ENCODE data around the gene ZNF652.
"Not testable (repeated sequence)": the region's sequence is repeated elsewhere in the genome, so short reads cannot be mapped to it uniquely, and the experiment has no call there.

The ZNF652 gene

DNA sequence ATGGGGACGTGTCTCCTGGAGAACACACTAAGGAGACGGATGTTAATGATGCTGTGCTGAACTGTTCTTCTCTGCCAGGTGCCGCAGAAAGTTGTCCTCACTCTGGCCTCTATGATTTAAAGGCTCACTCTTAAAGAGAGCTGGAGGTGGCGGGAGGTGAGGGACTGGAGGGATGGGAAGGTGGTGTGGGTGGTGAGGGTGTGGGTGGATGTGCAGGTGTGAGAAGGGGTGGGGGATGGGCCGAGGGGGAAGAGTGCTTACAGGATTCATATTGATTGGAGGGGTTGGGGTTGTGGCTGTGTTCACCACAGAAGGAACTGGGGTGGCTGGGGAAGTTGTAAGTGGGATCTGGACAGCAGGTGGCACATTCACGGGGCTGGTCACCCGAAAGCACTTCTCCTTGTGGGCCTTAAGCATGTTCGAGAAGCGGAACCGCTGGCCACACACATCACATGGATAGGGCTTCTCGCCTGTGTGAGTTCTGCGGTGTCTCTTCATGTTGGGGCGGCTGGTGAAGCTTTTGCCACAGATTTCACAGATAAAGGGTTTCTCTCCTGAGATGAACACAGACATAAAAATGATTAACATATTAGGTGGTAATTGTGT is 63.6 kb downstream of the ZNF652 start:
- TF ChIP-seq POLR2A (IDR thresholded peaks at IDR 0.05; ENCODE audit: low read depth, low read length), result no peak
- TF ChIP-seq TAF1 (IDR thresholded peaks at IDR 0.05; ENCODE audit: low read depth, low read length), result no peak
- TF ChIP-seq SPI1 (IDR thresholded peaks at IDR 0.05; ENCODE audit: low read depth, low read length), result no peak
- TF ChIP-seq PAX5 (IDR thresholded peaks at IDR 0.05; ENCODE audit: insufficient read depth, low read length, severe bottlenecking), result no peak
- no peak for TF ChIP-seq POLR2AphosphoS5 (IDR thresholded peaks at IDR 0.05; ENCODE audit: low read depth, low read length)
- TF ChIP-seq POU2F2 (IDR thresholded peaks at IDR 0.05; ENCODE audit: low read depth, low read length), result no peak
- no peak for DNase-seq (ENCODE audit: insufficient read length, low spot score)
- no peak for FAIRE-seq

DNA sequence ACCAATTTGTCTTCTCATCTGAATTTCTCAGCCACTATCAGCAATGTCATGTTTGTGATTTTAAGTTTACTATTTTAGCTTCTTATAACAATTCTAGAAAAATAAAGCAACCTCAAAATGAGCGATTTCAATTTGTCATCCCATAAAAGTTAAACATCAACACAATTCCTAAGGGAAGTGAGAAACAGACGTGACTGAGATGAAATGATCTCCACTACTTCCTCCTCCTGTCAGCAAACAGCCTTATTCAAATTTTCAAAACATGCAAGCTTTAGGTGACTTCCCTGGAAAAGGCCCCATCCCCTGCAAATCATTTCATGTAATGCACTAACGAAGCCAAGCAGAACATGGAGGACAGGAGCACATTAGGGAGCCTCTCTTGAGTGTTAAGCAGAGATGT is 64.9 kb downstream of the ZNF652 start:
- no peak for DNase-seq (ENCODE audit: insufficient read length, low spot score)
- FAIRE-seq, result no peak
- TF ChIP-seq PAX5 (IDR thresholded peaks at IDR 0.05; ENCODE audit: insufficient read depth, low read length, severe bottlenecking) (no peak), POLR2A (IDR thresholded peaks at IDR 0.05; ENCODE audit: low read depth, low read length) (no peak), SPI1 (IDR thresholded peaks at IDR 0.05; ENCODE audit: low read depth, low read length) (no peak), TAF1 (IDR thresholded peaks at IDR 0.05; ENCODE audit: low read depth, low read length) (no peak), POLR2AphosphoS5 (IDR thresholded peaks at IDR 0.05; ENCODE audit: low read depth, low read length) (no peak), POU2F2 (IDR thresholded peaks at IDR 0.05; ENCODE audit: low read depth, low read length) (no peak)

DNA sequence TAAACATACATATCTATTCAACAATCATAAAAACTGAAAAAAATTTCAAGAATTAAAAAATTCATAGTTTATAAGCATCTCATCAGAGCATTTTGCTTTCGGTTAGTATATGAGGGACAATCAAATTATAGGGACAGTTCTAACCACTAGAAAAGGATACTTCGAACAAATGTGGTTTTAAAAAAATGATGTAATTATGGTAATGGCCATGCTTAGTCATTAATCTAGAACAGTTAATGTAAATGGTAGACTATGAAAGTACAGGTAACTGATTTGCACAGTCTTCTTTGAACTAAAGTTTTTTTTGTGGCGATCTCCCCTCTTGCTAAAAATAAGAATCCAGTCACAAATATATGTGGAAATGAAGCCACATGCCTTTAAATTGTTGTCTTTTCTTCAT is 67.9 kb downstream of the ZNF652 start:
- DNase-seq (ENCODE audit: insufficient read length, low spot score), result no peak
- FAIRE-seq, result no peak
- TF ChIP-seq POLR2AphosphoS5 (IDR thresholded peaks at IDR 0.05; ENCODE audit: low read depth, low read length) (no peak), POU2F2 (IDR thresholded peaks at IDR 0.05; ENCODE audit: low read depth, low read length) (no peak), TAF1 (IDR thresholded peaks at IDR 0.05; ENCODE audit: low read depth, low read length) (no peak), POLR2A (IDR thresholded peaks at IDR 0.05; ENCODE audit: low read depth, low read length) (no peak), PAX5 (IDR thresholded peaks at IDR 0.05; ENCODE audit: insufficient read depth, low read length, severe bottlenecking) (no peak), SPI1 (IDR thresholded peaks at IDR 0.05; ENCODE audit: low read depth, low read length) (no peak)

DNA sequence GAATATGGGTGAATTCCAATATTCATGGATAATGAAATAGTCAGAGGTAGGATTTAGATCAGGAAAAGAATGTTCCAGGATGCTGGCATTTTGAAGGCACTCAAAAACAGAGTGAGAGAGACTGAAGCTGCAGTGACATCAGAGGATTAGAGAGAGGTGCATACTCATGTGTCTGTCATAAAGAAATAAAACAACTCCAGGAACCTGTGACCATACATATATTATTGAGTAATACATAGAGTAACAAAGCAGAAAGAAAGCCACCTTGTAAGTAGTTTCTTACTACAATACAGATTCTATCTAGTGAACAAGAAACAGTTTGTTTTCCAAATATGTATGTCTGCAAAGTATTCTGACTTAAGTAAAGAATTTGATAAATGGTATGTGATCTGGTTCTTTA is 69.1 kb downstream of the ZNF652 start:
- TF ChIP-seq TAF1 (IDR thresholded peaks at IDR 0.05; ENCODE audit: low read depth, low read length) (no peak), POU2F2 (IDR thresholded peaks at IDR 0.05; ENCODE audit: low read depth, low read length) (no peak), POLR2AphosphoS5 (IDR thresholded peaks at IDR 0.05; ENCODE audit: low read depth, low read length) (no peak), SPI1 (IDR thresholded peaks at IDR 0.05; ENCODE audit: low read depth, low read length) (no peak), PAX5 (IDR thresholded peaks at IDR 0.05; ENCODE audit: insufficient read depth, low read length, severe bottlenecking) (no peak), POLR2A (IDR thresholded peaks at IDR 0.05; ENCODE audit: low read depth, low read length) (no peak)
- no peak for FAIRE-seq
- no peak for DNase-seq (ENCODE audit: insufficient read length, low spot score)

DNA sequence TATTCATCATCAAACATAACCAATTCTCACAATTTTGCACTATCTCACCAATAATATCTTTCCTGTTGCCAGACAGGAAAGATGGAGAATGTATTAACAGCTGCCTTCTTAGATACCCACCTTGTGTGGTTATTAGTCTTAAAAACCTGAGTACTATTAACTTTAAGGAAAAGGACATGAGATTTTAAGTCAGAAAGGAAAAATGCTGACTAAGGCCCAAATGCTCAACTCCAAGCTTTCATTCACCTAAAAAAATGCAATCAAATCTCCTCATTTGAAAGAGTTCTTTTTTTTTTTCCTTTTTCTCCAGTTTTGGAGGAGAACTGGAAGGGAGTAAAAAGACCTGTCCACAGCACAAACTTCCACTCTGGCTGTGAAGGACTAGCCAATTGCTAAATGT is 70.1 kb downstream of the ZNF652 start:
- DNase-seq (ENCODE audit: insufficient read length, low spot score), result no peak
- no peak for FAIRE-seq
- TF ChIP-seq PAX5 (IDR thresholded peaks at IDR 0.05; ENCODE audit: insufficient read depth, low read length, severe bottlenecking) (no peak), POLR2AphosphoS5 (IDR thresholded peaks at IDR 0.05; ENCODE audit: low read depth, low read length) (no peak), POLR2A (IDR thresholded peaks at IDR 0.05; ENCODE audit: low read depth, low read length) (no peak), TAF1 (IDR thresholded peaks at IDR 0.05; ENCODE audit: low read depth, low read length) (no peak), POU2F2 (IDR thresholded peaks at IDR 0.05; ENCODE audit: low read depth, low read length) (no peak), SPI1 (IDR thresholded peaks at IDR 0.05; ENCODE audit: low read depth, low read length) (no peak)

DNA sequence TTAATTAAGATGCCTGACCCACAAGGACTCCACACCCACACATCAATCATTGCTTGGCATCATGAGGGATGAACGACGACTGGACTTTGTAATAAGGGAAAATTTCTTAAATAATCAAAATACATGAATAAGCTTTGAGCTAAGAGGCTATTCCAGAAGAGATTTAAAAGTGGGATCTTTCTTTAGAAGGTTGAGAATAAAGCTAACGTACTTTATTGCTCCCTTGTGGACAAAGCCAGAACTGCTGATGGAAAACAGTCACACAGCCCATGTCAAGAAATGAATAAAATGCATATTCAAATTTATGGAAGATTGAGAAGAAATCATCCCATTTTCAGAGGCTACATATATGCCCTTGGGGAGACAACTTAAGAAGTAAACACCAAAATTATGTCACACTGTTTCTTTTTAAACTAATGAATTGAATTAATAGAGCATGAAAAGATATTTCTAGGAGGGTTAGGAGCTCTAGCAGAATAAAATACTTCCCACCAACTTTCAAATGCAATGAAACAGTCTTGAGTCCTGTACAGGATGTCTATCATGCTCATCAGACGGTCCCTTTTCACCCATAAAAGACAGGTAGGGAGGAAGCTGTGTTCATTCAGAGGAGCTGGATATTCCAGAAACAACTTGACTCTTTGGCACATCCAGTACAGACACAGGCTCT is 71.2 kb downstream of the ZNF652 start:
- DNase-seq (ENCODE audit: insufficient read length, low spot score) (no peak), FAIRE-seq (no peak)
- TF ChIP-seq POLR2AphosphoS5 (IDR thresholded peaks at IDR 0.05; ENCODE audit: low read depth, low read length) (no peak), PAX5 (IDR thresholded peaks at IDR 0.05; ENCODE audit: insufficient read depth, low read length, severe bottlenecking) (no peak), POU2F2 (IDR thresholded peaks at IDR 0.05; ENCODE audit: low read depth, low read length) (no peak), SPI1 (IDR thresholded peaks at IDR 0.05; ENCODE audit: low read depth, low read length) (no peak), POLR2A (IDR thresholded peaks at IDR 0.05; ENCODE audit: low read depth, low read length) (no peak), TAF1 (IDR thresholded peaks at IDR 0.05; ENCODE audit: low read depth, low read length) (no peak)

DNA sequence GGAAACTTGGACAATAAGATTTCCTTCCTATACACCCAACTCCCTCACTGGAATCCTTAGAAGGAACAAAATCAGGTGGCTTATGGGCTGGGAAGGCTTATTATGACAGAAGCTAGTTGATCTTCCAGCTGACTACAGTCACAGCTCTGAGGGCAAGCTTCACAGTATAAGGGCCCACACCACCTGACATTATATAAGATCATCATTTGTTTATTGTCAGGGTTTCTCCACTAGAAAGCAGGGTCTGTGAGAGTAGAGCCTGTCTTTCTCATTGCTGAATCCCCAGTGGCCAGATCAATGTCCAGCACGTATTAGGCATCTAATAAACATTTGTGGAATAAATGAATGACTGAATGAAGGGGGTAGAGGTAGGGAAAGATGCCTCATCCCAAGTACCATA is 73.7 kb downstream of the ZNF652 start:
- TF ChIP-seq PAX5 (IDR thresholded peaks at IDR 0.05; ENCODE audit: insufficient read depth, low read length, severe bottlenecking) (no peak), POU2F2 (IDR thresholded peaks at IDR 0.05; ENCODE audit: low read depth, low read length) (no peak), TAF1 (IDR thresholded peaks at IDR 0.05; ENCODE audit: low read depth, low read length) (no peak), POLR2A (IDR thresholded peaks at IDR 0.05; ENCODE audit: low read depth, low read length) (no peak), POLR2AphosphoS5 (IDR thresholded peaks at IDR 0.05; ENCODE audit: low read depth, low read length) (no peak), SPI1 (IDR thresholded peaks at IDR 0.05; ENCODE audit: low read depth, low read length) (no peak)
- FAIRE-seq (no peak), DNase-seq (ENCODE audit: insufficient read length, low spot score) (no peak)

DNA sequence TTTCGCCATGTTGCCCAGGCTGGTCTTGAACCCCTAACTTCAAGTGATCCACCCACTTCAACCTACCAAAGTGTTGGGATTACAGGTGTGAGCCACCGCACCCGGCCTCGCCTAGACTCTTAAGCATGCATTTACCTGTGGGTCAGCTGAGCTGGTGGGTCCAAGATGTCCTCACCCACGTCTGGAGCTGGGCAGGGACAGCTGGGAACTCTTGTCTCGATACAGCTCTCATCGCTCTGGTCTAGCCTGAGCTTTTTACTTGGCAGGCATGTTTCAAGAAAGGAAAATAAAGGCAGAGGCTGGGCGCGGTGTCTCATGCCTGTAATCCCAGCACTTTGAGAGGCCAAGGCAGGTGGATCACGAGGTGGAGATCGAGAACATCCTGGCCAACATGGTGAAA is 74.6 kb downstream of the ZNF652 start:
- no peak for TF ChIP-seq PAX5 (IDR thresholded peaks at IDR 0.05; ENCODE audit: insufficient read depth, low read length, severe bottlenecking)
- no peak for TF ChIP-seq POU2F2 (IDR thresholded peaks at IDR 0.05; ENCODE audit: low read depth, low read length)
- no peak for TF ChIP-seq SPI1 (IDR thresholded peaks at IDR 0.05; ENCODE audit: low read depth, low read length)
- TF ChIP-seq TAF1 (IDR thresholded peaks at IDR 0.05; ENCODE audit: low read depth, low read length), result no peak
- no peak for TF ChIP-seq POLR2AphosphoS5 (IDR thresholded peaks at IDR 0.05; ENCODE audit: low read depth, low read length)
- no peak for TF ChIP-seq POLR2A (IDR thresholded peaks at IDR 0.05; ENCODE audit: low read depth, low read length)
- FAIRE-seq (no peak), DNase-seq (ENCODE audit: insufficient read length, low spot score) (no peak)

DNA sequence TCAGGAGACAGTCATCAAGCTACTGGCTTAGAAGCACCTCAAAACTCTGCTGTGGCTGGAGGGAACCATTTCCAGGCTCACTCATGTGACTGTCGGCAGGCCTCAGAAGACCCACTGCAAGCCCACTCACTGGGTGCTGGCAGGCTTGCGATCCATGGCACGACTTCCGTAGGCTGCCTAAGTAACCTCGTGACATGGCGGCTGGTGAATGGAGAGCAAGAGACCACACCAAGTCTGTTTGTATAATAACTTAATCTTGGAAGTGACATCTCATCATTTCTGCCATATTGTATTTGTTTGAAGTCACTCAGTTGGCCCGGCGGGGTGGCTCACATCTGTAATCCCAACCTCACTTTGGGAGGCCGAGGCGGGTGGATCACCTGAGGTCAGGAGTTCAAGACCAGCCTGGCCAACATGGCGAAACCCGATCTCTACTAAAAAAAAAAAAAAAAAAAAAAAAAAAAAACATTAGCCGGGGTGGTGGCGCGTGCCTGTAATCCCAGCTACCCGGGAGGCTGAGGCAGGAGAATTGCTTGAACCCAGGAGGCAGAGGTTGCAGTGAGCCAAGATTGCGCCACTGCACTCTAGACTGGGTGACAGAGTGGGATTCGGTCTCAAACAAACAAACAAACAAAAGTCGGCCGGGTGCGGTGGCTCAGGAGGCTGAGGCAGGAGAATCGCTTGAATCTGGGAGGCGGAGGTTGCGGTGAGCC is 75.6 kb downstream of the ZNF652 start:
- not testable (repeated sequence) for FAIRE-seq; DNase-seq (ENCODE audit: insufficient read length, low spot score)
